ES-I3 (cell line): ENCODE results near the gene WRAP73.
"Not testable (repeated sequence)": the region's sequence is repeated elsewhere in the genome, so short reads cannot be mapped to it uniquely, and the experiment has no call there.

Source experiments
- H3K36me3 ChIP-seq: 2 replicates; pipeline ENCODE4 v1.6.1; 2013; ENCODE audit warnings: mild to moderate bottlenecking, low read length, control low read depth, moderate library complexity; ENCODE audit not compliant: insufficient read depth
- H3K4me1 ChIP-seq: 2 replicates; pipeline ENCODE4 v1.6.1; 2013; ENCODE audit warnings: mild to moderate bottlenecking, control low read depth, low read length; ENCODE audit not compliant: insufficient read depth
- H3K9ac ChIP-seq: 2 replicates; pipeline ENCODE4 v1.6.1; 2013; ENCODE audit warnings: low read depth, mild to moderate bottlenecking, low read length, moderate library complexity
- H3K9me3 ChIP-seq: 2 replicates; pipeline ENCODE4 v1.6.1; 2013; ENCODE audit warnings: mild to moderate bottlenecking, low read length, moderate library complexity; ENCODE audit not compliant: control insufficient read depth, insufficient read depth

The WRAP73 gene

GRCh38 chr1:3594706-3595377 is 55.1 kb downstream of the WRAP73 start:
- no peaks in the 10 kb centered on the region for H3K36me3 ChIP-seq
- peaks cover 14% of the 10 kb centered on the region; the same call in 1 of the 2 replicates for H3K4me1 ChIP-seq
- no peak overlapping the region for H3K9ac ChIP-seq
- H3K9me3 ChIP-seq, result no peaks in the 10 kb centered on the region

- no peaks in the 10 kb centered on the region for H3K36me3 ChIP-seq
- H3K9me3 ChIP-seq, result no peaks in the 10 kb centered on the region
- H3K9ac ChIP-seq, result no peak overlapping the region
- H3K4me1 ChIP-seq, result peaks cover 14% of the 10 kb centered on the region; the same call in 1 of the 2 replicates
Observed at GRCh38 chr1:3593745-3594144, 56.2 kb downstream of the WRAP73 start.

- peaks cover 12% of the 10 kb centered on the region; the same call in 1 of the 2 replicates for H3K4me1 ChIP-seq
- no peaks in the 10 kb centered on the region for H3K9me3 ChIP-seq
- no peak overlapping the region for H3K9ac ChIP-seq
- H3K36me3 ChIP-seq, result no peaks in the 10 kb centered on the region
Observed at GRCh38 chr1:3593334-3593733, 56.6 kb downstream of the WRAP73 start.

- Histone ChIP-seq H3K36me3 (no peaks in the 10 kb centered on the region), H3K9ac (no peak overlapping the region)
Observed at GRCh38 chr1:3590951-3591865, 58.7 kb downstream of the WRAP73 start.

GRCh38 chr1:3590139-3590763 is 59.7 kb downstream of the WRAP73 start:
- peaks cover 4% of the 10 kb centered on the region; the same call in 1 of the 2 replicates for H3K4me1 ChIP-seq
- H3K9me3 ChIP-seq, result no peaks in the 10 kb centered on the region
- H3K9ac ChIP-seq, result no peak overlapping the region
- H3K36me3 ChIP-seq, result no peaks in the 10 kb centered on the region

More at GRCh38 chr1:3590951-3591865, 58.7 kb downstream of the WRAP73 start:
- Histone ChIP-seq H3K4me1 (peaks cover 4% of the 10 kb centered on the region; the same call in 1 of the 2 replicates), H3K9me3 (no peaks in the 10 kb centered on the region)

- no peaks in the 10 kb centered on the region for H3K4me1 ChIP-seq
Observed at GRCh38 chr1:3588395-3588794, 61.5 kb downstream of the WRAP73 start.

GRCh38 chr1:3586986-3587759 is 62.7 kb downstream of the WRAP73 start:
- H3K9me3 ChIP-seq, result no peaks in the 10 kb centered on the region
- no peaks in the 10 kb centered on the region for H3K4me1 ChIP-seq
- no peak overlapping the region for H3K9ac ChIP-seq
- H3K36me3 ChIP-seq, result no peaks in the 10 kb centered on the region

More at GRCh38 chr1:3588395-3588794, 61.5 kb downstream of the WRAP73 start:
- Histone ChIP-seq H3K9ac (no peak overlapping the region), H3K9me3 (no peaks in the 10 kb centered on the region), H3K36me3 (no peaks in the 10 kb centered on the region)

GRCh38 chr1:3585940-3586568 is 63.8 kb downstream of the WRAP73 start:
- H3K36me3 ChIP-seq, result no peaks in the 10 kb centered on the region
- H3K9me3 ChIP-seq, result no peaks in the 10 kb centered on the region
- no peaks in the 10 kb centered on the region for H3K4me1 ChIP-seq
- no peak overlapping the region for H3K9ac ChIP-seq

GRCh38 chr1:3585353-3585868 is 64.5 kb downstream of the WRAP73 start:
- not testable (repeated sequence) for H3K36me3 ChIP-seq, H3K4me1 ChIP-seq, H3K9me3 ChIP-seq, H3K9ac ChIP-seq

- no peaks in the 10 kb centered on the region for H3K4me1 ChIP-seq
- H3K9ac ChIP-seq, result no peak overlapping the region
- no peaks in the 10 kb centered on the region for H3K9me3 ChIP-seq
- no peaks in the 10 kb centered on the region for H3K36me3 ChIP-seq
Observed at GRCh38 chr1:3584915-3585314, 65.0 kb downstream of the WRAP73 start.

- H3K9me3 ChIP-seq, H3K4me1 ChIP-seq, H3K36me3 ChIP-seq, H3K9ac ChIP-seq: not testable (repeated sequence)
Observed at GRCh38 chr1:3583751-3584150, 66.2 kb downstream of the WRAP73 start.

GRCh38 chr1:3581296-3582036 is 68.4 kb downstream of the WRAP73 start:
- H3K9ac ChIP-seq, result no peak overlapping the region
- no peaks in the 10 kb centered on the region for H3K36me3 ChIP-seq
- H3K9me3 ChIP-seq, result no peaks in the 10 kb centered on the region
- H3K4me1 ChIP-seq, result no peaks in the 10 kb centered on the region
